Fibroblast of the aortic adventitia (primary cell): ENCODE measurements around the gene WNT7B. TPM values are rescaled to one million over a fixed set of nuclear protein-coding genes. Genes with fewer than 3 reads are reported as not detected.

Source experiments
- DNase-seq: peaks from one replicate; pipeline ENCODE4 v3.0.0-alpha.2; 2010; ENCODE audit warnings: low read depth
- H3K4me3 ChIP-seq: 2 replicates; pipeline ENCODE4 v1.5.1; 2011; ENCODE audit warnings: low read depth, mild to moderate bottlenecking, control low read depth, low read length, moderate library complexity
- CTCF ChIP-seq: IDR thresholded peaks from 2 replicates; pipeline ENCODE4 v1.5.1; 2011; ENCODE audit warnings: mild to moderate bottlenecking, low read length, control low read depth, inconsistent platforms; ENCODE audit not compliant: insufficient read depth
- total RNA-seq: library from RNA; depleted of rRNA; stranded (reverse); fragments of >200 nt; gene quantifications from 2 replicates; pipeline ENCODE4 v1.2.3, GENCODE V29; 2012; ENCODE audit warnings: low replicate concordance

WNT7B gene
- total RNA-seq, 1 donor = 0.18 TPM

DNA sequence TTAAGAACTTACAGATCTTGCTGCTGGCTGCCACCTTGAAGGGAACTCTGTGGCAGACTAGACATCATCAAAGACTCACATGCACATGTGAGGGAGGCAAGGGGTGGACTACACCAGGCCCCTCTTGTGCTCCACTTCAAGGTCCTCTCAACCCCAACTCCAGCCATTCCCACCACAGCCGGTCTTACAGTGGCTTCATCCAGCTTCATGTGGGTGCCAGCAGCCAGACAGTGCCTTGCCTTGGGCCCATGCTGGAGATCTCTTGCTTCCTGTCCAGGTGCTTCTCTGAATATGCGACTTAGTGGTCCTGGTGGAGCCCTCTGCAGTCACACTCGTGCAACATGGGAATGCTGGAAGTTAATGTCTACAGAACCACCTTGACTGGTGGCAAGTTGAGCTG is 44.6 kb upstream of the WNT7B start:
- no peak for DNase-seq
- H3K4me3 ChIP-seq = no peak overlapping the region
- TF ChIP-seq CTCF = no peak

GRCh38 chr22:46019351-46019750 is 42.4 kb upstream of the WNT7B start:
- TF ChIP-seq CTCF = no peak
- H3K4me3 ChIP-seq = no peak overlapping the region
- no peak for DNase-seq

DNA sequence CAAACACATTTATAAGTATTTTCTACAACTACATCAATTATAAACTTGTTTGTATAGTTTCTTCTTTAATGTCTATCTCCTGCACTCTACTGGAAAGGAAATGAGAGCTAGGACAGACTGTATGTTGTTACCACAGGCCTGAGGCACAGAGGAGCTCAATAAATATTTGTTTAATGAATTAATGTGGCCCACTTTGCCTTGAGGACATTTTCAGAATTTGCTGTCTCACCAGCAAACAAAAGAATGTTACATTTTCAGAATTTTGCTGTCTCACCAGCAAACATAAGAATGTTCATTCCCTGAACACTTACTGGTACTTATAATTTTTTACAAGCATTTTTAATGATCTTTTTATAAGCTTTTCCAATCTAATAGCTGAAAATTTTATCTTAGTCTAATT is 41.9 kb upstream of the WNT7B start:
- H3K4me3 ChIP-seq = no peak overlapping the region
- DNase-seq = no peak
- no peak for TF ChIP-seq CTCF

DNA sequence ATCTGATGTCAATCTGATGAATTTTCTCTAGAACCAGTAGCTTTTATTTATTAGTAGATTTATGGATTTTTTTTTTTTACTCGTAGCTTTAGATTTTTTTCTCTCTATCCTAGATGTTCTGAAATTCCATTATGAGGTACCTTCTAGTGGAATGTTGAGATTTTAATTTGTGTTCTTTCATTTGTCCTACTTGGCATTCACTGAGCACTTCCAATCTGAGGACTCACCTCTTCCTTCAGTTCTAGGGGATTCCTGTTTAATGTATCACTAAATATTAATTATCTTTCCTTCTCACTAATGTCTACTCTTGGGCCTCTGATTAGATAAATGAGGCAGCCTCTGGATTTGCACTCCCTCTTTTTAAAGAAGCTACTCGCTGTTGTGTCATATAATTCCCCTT is 40.2 kb upstream of the WNT7B start:
- no peak for TF ChIP-seq CTCF
- no peak overlapping the region for H3K4me3 ChIP-seq
- no peak for DNase-seq

- DNase-seq = peak; percentile 95
- H3K4me3 ChIP-seq = peak overlapping the region; percentile 76
- peak; percentile 73 for TF ChIP-seq CTCF
Measured at GRCh38 chr22:46013460-46014416, 36.8 kb upstream of the WNT7B start.

DNA sequence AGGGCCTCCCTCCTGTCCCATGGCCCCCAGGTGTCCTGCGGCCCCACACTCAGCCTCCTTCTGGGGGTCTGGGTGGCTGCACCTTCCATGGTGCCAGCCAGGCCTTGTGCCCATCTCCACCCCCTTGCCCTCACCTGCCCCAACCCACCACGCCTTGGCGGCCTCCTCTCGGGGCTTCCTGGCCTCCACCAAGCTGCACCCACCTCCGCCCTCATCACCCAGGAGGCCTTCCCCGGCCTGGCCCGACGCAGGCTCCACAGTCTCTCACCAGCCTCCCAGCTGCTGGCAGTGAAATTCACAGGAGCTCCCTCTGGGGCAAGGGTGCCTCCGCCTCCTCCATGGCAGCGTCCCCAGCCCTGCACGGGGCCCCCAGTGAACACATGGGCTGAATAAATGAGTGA is 35.9 kb upstream of the WNT7B start:
- TF ChIP-seq CTCF = no peak
- peak overlapping the region; percentile 28 for H3K4me3 ChIP-seq
- no peak for DNase-seq
